ENCODE data around the gene NSRP1.

- TF ChIP-seq SUZ12 (IDR thresholded peaks at IDR 0.05) (no peak), SP1 (IDR thresholded peaks at IDR 0.05) (no peak), PKNOX1 (IDR thresholded peaks at IDR 0.05) (no peak), FOXM1 (IDR thresholded peaks at IDR 0.05; ENCODE audit: borderline replicate concordance) (no peak), BHLHE40 (IDR thresholded peaks at IDR 0.05; ENCODE audit: borderline replicate concordance) (no peak), FOXA1 (IDR thresholded peaks at IDR 0.05) (no peak), NFRKB (IDR thresholded peaks at IDR 0.05) (no peak), L3MBTL2 (conservative IDR thresholded peaks at IDR 0.05) (no peak), FOXK2 (IDR thresholded peaks at IDR 0.05) (no peak), LEF1 (IDR thresholded peaks at IDR 0.05; ENCODE audit: borderline replicate concordance) (no peak), ZNF384 (IDR thresholded peaks at IDR 0.05) (no peak), TARDBP (IDR thresholded peaks at IDR 0.05) (no peak), ELF4 (IDR thresholded peaks at IDR 0.05) (no peak)
These were observed 57.0 kb downstream of the NSRP1 start for GRCh38 chr17:30173649-30174048.

Data from HEK293T (cell line).